Esophagus muscularis mucosa (tissue), 4 donors: ENCODE data around the gene BTBD3.

ENCODE experiments used
- EP300 ChIP-seq: sonication (generic); formaldehyde crosslinking; IDR thresholded peaks from one replicate; pipeline ENCODE4 v1.6.1; 2017; ENCODE audit warnings: antibody characterized with exemption
- POLR2A ChIP-seq: fragments of 450-650 bp; IDR thresholded peaks from one replicate; pipeline ENCODE4 v1.6.1; 2017; ENCODE audit warnings: antibody characterized with exemption, moderate library complexity, mild to moderate bottlenecking, low read depth
- POLR2AphosphoS5 ChIP-seq, 2 donors: sonication (generic); formaldehyde crosslinking; IDR thresholded peaks; one replicate each; pipeline ENCODE4 v1.6.1; 2017; ENCODE audit warnings: antibody characterized with exemption in 2 of 2
- TF ChIP-seq, protein P1 (sequence below), 3 experiments: fragments of 200-600 bp in 2 of 3; fragments of 450-650 bp in 1 of 3; sonication (generic) in 2 of 3; IDR thresholded peaks; one replicate each; pipeline ENCODE4 v1.5.1; 2017 to 2019; ENCODE audit warnings: antibody characterized with exemption in 3 of 3, mild to moderate bottlenecking in 2 of 3, moderate library complexity in 1 of 3

DNA sequence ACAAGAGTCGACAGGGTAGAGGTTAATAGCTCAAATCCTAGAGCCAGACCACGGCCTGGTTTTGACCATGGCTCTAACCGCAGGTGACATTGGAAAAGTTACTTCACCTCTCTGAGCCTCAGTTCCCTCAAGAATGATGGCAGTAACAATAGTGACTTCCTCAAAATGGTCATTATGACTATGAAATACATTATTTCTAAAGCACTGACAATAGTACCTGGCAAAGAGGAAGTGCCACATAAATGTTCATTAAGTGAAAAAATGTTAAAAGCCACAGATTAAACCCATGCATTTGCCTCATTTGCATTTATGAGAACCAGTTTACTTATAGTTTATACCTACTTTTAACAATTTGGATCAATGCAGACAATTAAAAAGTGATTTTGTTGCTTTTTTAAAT, 12.3 kb downstream of the BTBD3 start:
- TF ChIP-seq, protein P1, sequence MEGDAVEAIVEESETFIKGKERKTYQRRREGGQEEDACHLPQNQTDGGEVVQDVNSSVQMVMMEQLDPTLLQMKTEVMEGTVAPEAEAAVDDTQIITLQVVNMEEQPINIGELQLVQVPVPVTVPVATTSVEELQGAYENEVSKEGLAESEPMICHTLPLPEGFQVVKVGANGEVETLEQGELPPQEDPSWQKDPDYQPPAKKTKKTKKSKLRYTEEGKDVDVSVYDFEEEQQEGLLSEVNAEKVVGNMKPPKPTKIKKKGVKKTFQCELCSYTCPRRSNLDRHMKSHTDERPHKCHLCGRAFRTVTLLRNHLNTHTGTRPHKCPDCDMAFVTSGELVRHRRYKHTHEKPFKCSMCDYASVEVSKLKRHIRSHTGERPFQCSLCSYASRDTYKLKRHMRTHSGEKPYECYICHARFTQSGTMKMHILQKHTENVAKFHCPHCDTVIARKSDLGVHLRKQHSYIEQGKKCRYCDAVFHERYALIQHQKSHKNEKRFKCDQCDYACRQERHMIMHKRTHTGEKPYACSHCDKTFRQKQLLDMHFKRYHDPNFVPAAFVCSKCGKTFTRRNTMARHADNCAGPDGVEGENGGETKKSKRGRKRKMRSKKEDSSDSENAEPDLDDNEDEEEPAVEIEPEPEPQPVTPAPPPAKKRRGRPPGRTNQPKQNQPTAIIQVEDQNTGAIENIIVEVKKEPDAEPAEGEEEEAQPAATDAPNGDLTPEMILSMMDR (IDR thresholded peaks at IDR 0.05): no peak
- no peak for TF ChIP-seq POLR2A
- no peak for TF ChIP-seq EP300
- no peak for TF ChIP-seq POLR2AphosphoS5 (IDR thresholded peaks at IDR 0.05)
